ENCODE measurements around the gene SAMD8. TPM values are rescaled to one million over a fixed set of nuclear protein-coding genes. Genes with fewer than 3 reads are reported as not detected.
"Not testable (repeated sequence)": the region's sequence is repeated elsewhere in the genome, so short reads cannot be mapped to it uniquely, and the experiment has no call there.

SAMD8 gene
- total and polyA plus RNA-seq, 8 donors: 12.9 to 22.4 (median 14.2) TPM

DNA sequence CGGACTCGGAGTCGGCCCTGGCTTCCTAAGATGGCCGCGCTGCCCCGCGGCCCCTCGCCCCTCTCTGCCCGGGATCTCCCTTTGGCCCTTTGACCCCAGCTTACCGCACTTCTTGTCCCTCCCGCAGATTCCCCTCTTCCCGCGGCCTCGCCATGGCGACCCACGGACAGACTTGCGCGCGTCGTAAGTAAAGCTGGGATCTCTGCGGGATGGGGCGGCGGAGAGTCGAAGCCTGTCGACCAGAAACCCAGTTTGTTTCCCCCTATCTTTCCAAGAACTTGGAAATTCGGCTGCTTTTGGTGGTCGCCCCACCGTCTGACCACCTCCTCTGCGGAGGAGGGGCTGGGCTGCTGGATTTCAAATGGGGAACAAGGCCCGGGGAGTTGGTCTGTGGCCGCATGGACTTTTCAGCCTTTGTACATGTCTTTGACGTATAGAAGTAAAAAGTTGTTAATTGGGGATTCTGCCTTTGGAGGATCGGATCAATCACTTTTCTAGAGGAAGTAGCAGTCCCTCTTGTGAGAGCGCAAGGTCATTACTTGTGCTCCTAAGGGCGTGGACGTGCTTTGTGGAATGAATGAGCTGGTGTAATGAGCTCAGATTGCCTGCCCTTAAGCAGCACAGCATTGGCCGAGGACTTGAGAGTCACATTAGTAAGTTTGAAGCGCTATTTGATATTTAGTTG lies 99.7 kb downstream of the SAMD8 start:
- TF ChIP-seq, protein P1, sequence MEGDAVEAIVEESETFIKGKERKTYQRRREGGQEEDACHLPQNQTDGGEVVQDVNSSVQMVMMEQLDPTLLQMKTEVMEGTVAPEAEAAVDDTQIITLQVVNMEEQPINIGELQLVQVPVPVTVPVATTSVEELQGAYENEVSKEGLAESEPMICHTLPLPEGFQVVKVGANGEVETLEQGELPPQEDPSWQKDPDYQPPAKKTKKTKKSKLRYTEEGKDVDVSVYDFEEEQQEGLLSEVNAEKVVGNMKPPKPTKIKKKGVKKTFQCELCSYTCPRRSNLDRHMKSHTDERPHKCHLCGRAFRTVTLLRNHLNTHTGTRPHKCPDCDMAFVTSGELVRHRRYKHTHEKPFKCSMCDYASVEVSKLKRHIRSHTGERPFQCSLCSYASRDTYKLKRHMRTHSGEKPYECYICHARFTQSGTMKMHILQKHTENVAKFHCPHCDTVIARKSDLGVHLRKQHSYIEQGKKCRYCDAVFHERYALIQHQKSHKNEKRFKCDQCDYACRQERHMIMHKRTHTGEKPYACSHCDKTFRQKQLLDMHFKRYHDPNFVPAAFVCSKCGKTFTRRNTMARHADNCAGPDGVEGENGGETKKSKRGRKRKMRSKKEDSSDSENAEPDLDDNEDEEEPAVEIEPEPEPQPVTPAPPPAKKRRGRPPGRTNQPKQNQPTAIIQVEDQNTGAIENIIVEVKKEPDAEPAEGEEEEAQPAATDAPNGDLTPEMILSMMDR (IDR thresholded peaks at IDR 0.05): no peak
- peaks cover 0 to 41% of the 10 kb centered on the region in 2 donors for H3K36me3 ChIP-seq
- H3K9me3 ChIP-seq: no peaks in the 10 kb centered on the region
- peak in 1 of 4 donors; percentile 39 for DNase-seq
- peak overlapping the region; percentile 79 to 98 for H3K4me3 ChIP-seq
- peak; percentile 48 for ATAC-seq
- peaks cover 11 to 60% of the 10 kb centered on the region in 2 donors for H3K4me1 ChIP-seq
- peak overlapping the region; percentile 96 to 99 for H3K27ac ChIP-seq
- H3K27me3 ChIP-seq: no peaks in the 10 kb centered on the region
- intact Hi-C loops (cut with DNase I): no loop called here

DNA sequence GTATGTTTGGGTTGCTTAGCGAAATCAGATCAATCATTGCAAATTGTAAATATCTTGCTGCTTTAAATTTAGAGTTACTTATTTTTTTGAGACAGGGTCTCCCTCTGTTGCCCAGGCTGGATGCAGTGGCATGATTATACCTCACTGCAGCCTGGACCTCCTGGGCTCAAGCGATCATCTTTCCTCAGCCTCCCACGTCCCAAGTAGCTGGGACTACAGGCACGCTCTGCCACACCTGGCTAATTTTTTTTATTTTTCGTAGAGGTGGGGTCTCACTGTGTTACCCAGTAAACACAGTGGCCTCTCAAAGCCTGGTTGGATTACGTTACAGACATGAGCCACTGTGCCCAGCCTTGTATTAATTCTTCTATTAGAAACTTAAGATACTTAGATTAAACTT lies 100.9 kb downstream of the SAMD8 start:
- TF ChIP-seq, protein P1 (IDR thresholded peaks at IDR 0.05): no peak
- DNase-seq: no peak
- intact Hi-C loops (cut with DNase I): no loop called here
- H3K27me3 ChIP-seq: no peaks in the 10 kb centered on the region
- no peaks in the 10 kb centered on the region for H3K9me3 ChIP-seq
- no peak for ATAC-seq
- H3K27ac ChIP-seq: no peak overlapping the region
- H3K4me3 ChIP-seq: peak overlapping the region in 1 of 2 donors; percentile 98
- peaks cover 0 to 53% of the 10 kb centered on the region in 2 donors for H3K36me3 ChIP-seq
- H3K4me1 ChIP-seq: peaks cover 11 to 66% of the 10 kb centered on the region in 2 donors

DNA sequence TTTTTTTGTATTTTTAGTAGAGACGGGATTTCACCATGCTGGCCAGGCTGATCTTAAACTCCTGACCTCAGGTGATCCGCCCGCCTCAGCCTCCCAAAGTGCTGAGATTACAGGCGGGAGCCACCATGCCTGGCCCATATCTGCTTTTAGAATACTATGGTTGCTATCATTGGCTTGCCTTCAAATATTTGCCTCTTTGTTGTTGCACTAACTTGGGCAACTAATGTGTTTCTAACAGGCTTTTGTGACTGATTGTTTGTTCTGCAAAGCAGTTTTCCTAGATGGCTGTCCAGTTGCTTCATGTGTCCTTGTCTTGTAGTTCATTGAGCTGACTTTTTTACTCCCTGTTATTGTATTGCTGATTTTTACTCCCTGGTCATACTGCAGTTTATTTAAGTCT lies 108.8 kb downstream of the SAMD8 start:
- Histone ChIP-seq H3K4me1 (peaks cover 20 to 40% of the 10 kb centered on the region in 2 donors), H3K27me3 (no peaks in the 10 kb centered on the region), H3K27ac (no peak overlapping the region), H3K9me3 (no peaks in the 10 kb centered on the region), H3K36me3 (peaks cover 2 to 100% of the 10 kb centered on the region in 2 donors), H3K4me3 (no peak overlapping the region)
- ATAC-seq: no peak
- DNase-seq: no peak
- TF ChIP-seq, protein P1 (IDR thresholded peaks at IDR 0.05): no peak
- intact Hi-C loops (cut with DNase I): no loop called here

DNA sequence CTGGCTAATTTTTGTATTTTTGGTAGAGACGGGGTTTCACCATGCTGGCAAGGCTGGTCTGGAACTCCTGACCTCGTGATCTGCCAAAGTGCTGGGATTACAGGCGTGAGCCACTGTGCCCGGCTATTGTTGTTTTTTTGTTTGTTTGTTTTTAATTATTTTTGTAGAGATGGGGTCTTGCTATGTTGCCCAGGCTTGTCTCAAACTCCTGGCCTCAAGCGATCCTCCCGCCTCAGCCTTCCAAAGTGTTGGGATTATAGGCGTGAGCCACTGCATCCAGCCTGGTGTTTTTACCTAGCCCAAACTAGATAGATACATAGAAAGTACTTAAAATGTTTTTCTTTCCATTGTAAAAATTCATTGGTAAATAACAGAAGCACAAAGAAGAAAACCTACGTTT lies 110.0 kb downstream of the SAMD8 start:
- H3K27me3 ChIP-seq; H3K4me3 ChIP-seq; H3K27ac ChIP-seq; H3K9me3 ChIP-seq; ATAC-seq; DNase-seq; intact Hi-C loops (cut with DNase I): not testable (repeated sequence)
- H3K36me3 ChIP-seq: peaks cover 2 to 100% of the 10 kb centered on the region in 2 donors
- H3K4me1 ChIP-seq: peaks cover 32 to 40% of the 10 kb centered on the region in 2 donors

- Histone ChIP-seq H3K4me1 (peaks cover 33 to 51% of the 10 kb centered on the region in 2 donors), H3K36me3 (peaks cover 2 to 97% of the 10 kb centered on the region in 2 donors), H3K4me3 (no peak overlapping the region), H3K27me3 (no peaks in the 10 kb centered on the region), H3K9me3 (no peaks in the 10 kb centered on the region), H3K27ac (peak overlapping the region in 1 of 2 donors; percentile 73)
- no peak for DNase-seq
- intact Hi-C loops (cut with DNase I): no loop called here
- TF ChIP-seq, protein P1 (IDR thresholded peaks at IDR 0.05): no peak
- ATAC-seq: no peak
Observed at GRCh38 chr10:75223507-75223906, 112.1 kb downstream of the SAMD8 start.

Measured in left lung (tissue), 10 donors.